Measurements from ENCODE around the gene TMEM52B.
"Not testable (repeated sequence)": the region's sequence is repeated elsewhere in the genome, so short reads cannot be mapped to it uniquely, and the experiment has no call there.

The TMEM52B gene

GRCh38 chr12:10211940-10212738 is 33.3 kb downstream of the TMEM52B start:
- peak; percentile 98 for DNase-seq (ENCODE audit: low spot score)

- DNase-seq (ENCODE audit: low spot score) = peak; percentile 91
Measured at GRCh38 chr12:10212739-10213131, 33.9 kb downstream of the TMEM52B start, which contains the start of gene GABARAPL1. Gene GABARAPL1, plus strand, starts transcription at chr12:10212877. Its CDS starts 253 bp downstream, at chr12:10213130.

DNA sequence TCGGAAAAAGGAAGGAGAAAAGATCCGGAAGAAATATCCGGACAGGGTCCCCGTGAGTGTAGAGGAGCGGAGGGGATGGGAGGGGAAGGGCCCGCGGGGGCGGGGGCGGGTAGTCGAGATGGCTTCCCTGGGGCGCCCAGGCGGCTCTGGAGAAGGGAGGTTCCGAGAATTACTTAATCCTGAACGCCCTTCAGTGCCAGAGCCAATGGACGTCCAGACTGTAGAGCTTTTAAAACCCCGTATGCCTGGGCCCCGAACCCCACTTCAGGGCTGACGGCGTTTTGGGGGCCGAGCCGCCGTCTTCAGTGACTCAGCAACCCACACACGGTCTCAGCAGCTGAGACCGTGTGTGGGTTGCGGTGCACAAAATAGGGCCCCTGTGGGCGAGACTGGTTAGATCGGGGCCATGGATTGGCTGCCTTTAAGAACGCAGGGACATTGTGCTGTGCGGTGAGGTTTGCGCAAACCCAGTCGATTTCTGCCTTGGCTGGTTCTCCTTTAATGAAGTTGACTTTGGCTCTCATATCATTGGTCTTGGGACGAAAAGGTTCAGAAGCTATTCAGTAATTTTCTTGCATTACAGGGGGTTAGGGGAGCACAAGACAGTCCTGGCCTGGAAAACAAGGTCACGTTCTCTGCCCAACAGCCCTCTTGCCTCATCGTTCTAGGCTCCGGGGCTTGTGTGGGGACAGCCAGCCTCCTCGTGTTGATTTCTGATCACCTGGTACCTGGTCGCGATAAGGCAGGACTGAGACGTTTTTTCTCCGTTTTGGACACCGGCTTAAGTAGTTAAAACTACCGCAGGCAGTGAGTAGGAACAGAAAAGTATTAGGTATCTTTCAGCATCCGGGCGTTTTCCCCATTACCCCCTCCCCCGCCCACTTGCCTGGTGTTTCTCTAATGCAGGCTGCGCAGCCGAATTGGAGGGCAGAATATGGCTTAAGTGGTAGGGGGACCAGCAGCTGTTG is 34.6 kb downstream of the TMEM52B start:
- DNase-seq (ENCODE audit: low spot score) = peak; percentile 91

DNA sequence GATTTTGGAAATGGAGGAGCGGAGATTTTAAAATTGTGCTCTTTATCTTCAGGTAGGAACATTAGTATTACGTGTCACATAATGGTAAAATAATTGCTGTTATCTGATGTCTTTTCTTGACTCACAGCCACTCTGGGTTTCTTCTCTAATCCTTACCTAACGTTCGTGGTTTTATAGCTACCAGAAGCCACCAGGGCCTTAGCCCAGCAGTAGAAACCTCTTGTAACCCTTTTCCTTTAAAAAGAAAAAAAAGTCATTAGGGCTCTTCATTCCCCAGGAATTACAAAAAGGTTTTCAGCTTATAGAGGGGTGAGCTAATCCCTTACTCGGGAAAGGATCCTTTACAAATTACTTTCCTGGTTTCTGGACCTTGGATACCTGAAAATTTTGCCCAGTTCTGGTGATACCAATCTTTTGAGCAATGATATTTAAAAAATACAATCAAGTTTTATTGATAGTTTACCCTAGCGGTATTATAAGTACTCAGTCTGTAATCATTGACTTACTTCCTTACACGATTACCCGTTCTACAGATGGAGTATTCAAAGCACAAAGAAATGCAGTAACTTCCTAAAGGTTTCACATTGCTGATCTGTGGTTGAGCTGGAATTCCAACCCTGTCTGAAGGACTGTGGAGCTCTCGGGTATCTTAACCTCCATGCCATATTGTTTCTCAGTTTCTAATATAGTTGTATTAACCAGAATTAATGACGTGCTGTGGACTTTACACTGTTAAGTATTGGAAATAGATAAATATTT is 35.5 kb downstream of the TMEM52B start:
- peak; percentile 61 for DNase-seq (ENCODE audit: low spot score)

- DNase-seq (ENCODE audit: low spot score) = peak; percentile 38
Measured at GRCh38 chr12:10214895-10215267, 36.0 kb downstream of the TMEM52B start.

- DNase-seq (ENCODE audit: low spot score) = peak; percentile 28
Measured at GRCh38 chr12:10215436-10215835, 36.6 kb downstream of the TMEM52B start.

GRCh38 chr12:10215946-10216345 is 37.1 kb downstream of the TMEM52B start:
- not testable (repeated sequence) for DNase-seq (ENCODE audit: low spot score)

GRCh38 chr12:10218021-10218420 is 39.2 kb downstream of the TMEM52B start:
- DNase-seq (ENCODE audit: low spot score) = no peak

DNA sequence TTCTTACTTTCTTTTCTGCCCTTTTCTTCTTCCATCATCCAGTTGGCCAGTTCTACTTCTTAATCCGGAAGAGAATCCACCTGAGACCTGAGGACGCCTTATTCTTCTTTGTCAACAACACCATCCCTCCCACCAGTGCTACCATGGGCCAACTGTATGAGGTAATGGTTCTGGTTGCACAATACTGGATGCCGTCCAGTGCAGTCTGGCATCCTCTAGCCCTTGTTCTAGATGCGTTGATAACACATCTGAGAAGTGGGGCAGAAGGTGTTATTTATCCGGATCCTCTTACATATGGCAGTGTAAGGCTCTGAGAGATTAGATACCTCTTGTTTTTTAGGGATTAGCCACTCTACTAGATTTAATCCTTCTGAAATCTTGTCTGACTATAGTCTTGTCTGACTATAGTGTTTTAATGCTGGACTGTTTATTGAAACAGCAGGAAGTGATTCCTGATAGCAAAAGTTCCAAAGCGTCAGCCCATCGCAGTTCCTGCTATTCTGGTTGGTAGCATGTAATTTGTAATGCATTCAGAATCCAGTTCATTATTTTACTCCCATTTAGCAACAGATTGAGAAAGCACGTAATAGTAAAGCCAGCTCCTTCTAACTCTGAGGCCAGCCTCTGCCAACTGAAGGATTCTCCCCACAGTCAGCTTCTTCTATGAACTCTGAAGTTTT is 41.7 kb downstream of the TMEM52B start:
- no peak for DNase-seq (ENCODE audit: low spot score)

GRCh38 chr12:10221846-10222245 is 43.0 kb downstream of the TMEM52B start:
- no peak for DNase-seq (ENCODE audit: low spot score)

GRCh38 chr12:10223208-10223607 is 44.4 kb downstream of the TMEM52B start:
- DNase-seq (ENCODE audit: low spot score) = no peak

DNA sequence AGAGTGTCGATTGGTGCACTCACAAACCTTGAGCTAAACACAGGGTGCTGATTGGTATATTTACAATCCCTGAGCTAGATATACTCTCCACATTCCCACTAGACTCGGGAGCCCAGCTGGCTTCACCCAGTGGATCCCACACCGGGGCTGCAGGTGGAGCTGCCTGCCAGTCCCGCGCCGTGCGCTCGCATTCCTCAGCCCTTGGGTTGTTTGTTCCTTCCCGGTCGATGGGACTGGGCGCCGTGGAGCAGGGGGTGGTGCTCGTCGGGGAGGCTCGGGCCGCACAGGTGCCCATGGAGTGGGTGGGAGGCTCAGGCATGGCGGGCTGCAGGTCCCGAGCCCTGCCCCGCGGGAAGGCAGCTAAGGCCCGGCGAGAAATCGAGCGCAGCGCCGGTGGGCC is 46.6 kb downstream of the TMEM52B start:
- not testable (repeated sequence) for DNase-seq (ENCODE audit: low spot score)

DNA sequence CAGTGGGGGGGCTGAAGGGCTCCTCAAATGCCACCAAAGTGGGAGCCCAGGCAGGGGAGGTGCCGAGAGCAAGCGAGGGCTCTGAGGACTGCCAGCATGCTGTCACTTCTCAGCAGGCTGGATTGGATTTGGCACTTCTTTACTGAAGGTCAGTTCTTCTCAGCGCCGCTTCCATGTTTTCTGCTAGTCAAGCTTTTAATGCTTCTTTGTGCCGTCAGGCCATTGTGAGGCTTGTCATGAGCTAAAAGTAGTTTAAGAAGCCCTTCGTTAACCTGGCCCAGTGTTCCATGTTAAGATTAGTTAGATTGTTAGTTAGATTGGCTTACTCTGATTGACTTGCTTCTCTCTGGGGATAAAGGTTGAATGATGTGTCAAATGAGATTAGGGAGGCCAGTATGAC is 47.3 kb downstream of the TMEM52B start:
- no peak for DNase-seq (ENCODE audit: low spot score)

- DNase-seq (ENCODE audit: low spot score) = no peak
Measured at GRCh38 chr12:10226731-10227130, 47.9 kb downstream of the TMEM52B start.

DNA sequence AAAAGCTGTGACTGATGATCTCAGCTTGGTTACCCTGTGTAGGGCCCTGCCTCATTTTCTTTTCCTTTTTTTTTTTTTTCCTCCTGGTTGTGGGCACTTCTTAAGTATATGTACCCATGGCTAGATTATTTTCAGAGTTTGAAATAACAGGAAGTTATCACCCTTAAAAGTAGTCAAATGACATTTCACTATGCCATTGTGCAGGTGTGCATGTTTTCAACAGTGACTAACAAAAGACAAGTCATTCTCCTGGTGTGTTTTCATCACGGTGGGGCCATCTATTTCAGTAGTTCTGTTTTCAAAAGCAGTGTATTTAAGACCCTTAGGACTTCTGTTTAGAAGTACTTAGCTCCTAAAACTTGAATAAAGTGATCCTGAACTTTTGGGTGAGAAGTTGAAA is 48.8 kb downstream of the TMEM52B start:
- no peak for DNase-seq (ENCODE audit: low spot score)

DNA sequence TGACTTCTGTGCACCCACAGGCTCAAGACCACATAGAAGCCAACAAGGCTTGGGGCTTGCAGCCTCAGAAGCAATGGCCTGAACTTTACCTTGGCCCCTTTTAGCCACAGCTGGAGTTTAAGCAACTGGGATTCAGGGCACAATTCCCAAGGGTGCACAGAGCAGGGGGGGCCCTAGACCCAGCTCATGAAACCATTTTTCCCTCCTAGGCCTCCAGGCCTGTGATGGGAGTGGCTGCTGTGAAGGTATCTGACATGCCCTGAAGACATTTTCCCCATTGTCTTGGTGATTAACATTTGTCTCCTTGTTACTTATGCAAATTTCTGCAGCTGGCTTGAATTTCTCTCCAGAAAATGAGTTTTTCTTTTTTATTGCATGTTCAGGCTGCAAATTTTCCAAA is 55.7 kb downstream of the TMEM52B start:
- no peak for DNase-seq (ENCODE audit: low spot score)

DNA sequence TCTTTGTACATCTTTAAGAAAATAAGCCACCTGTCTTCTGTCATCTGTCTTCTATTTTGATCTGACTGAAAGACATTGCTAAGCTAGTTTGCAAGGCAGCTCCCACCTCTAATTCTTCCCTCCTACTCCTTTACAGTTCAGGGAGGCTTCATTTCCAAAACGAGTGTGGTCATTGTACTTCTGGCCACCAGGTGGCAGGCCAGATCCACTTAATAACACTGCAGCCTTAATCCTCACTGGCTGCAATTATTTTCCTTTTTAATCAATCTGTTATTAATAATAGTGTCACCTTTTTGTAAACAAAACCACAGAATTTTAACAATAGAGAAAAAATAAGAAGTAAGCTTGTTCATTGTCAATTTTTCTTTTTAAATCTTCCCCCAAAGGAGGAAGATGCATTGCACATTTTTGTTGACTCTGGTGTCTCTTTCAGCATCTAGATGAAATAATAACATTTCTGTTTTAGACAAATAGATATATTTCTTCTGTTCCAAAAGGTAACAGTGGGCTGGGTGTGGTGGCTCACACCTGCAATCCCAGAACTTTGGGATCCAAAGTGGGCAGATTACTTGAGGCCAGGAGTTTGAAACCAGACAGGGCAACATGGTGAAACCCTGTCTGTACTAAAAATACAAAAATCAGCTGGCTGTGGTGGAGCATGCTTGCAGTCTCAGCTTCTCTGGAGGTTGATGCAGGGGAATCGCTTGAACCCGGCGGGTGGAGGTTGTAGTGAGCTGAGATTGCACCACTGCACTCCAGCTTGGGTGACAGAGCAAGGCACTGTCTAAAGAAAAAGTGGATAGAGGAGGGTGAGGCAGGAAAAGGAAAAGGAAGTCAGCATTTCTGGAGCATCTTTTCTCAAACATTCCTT is 57.2 kb downstream of the TMEM52B start:
- DNase-seq (ENCODE audit: low spot score) = peak; percentile 75

GRCh38 chr12:10236720-10237119 is 57.9 kb downstream of the TMEM52B start:
- no peak for DNase-seq (ENCODE audit: low spot score)

DNA sequence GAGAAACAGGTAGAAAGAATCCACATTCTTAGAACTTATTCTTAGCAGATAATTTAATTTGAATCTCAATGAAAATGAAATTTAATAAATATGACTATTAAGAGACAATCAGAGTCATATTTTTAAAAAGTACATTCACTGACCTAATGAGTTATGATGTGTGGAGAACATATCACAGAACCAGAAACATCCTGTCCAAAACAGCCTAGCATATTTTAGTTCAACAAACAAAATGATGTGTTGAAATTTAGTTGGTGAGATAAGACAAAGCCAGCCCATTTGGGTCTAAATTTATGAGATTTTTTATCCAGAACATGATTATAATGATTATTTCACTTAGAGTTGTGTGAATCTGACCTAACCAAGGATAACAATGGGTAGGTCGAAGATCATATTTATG is 59.7 kb downstream of the TMEM52B start:
- DNase-seq (ENCODE audit: low spot score) = no peak

GRCh38 chr12:10241290-10241689 is 62.5 kb downstream of the TMEM52B start:
- DNase-seq (ENCODE audit: low spot score) = no peak
